Ammon's horn (tissue), 1 donor: ENCODE results near the gene HIVEP3.
A peak's percentile ranks its signal among the peaks of the same experiment; 100 is the strongest.

Source experiments
- DNase-seq: peaks from one replicate; pipeline ENCODE4 v3.0.0-alpha.2; 2016; ENCODE audit warnings: low spot score

HIVEP3 gene

GRCh38 chr1:41515778-41516167, 402.9 kb downstream of the HIVEP3 start:
- DNase-seq: no peak

GRCh38 chr1:41515131-41515678, 403.5 kb downstream of the HIVEP3 start:
- peak; percentile 87 for DNase-seq

DNA sequence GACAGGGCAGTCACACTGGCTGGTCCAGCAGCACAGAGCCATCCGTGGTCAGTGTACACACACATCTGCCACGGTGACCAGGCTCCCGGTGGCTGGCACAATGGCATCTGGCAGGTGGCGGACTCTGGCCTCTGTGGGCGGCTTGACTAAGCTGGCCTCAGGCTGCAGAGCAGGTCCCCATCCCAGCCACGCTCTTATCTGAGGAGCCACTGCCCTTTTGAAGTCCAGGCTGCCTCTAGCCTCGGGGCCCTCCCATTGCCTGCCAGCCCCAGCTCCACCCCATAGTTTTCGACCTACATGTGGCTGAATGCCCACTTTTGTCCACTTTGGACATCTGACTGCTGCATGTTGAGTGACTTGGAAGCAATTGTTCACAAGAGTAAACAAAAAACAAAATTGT, 404.3 kb downstream of the HIVEP3 start:
- DNase-seq: no peak

DNA sequence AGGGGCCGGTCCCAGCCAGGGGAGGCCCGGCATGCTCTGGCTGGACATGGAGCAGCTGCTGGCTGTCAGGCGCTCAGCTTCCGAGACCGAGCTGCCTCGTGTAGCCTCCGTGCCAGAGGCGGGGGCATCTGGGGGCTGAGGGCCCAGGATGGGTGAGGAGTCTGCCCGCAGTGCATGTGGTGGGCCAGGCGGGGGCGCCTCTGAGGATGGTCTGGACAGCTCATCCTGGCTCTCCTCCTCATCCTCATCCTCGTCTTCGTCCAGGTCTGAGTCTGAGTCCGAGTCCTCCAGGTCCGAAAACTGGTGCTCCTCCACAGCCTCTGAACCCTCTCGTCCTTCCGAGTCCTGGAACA, 405.4 kb downstream of the HIVEP3 start:
- no peak for DNase-seq

DNA sequence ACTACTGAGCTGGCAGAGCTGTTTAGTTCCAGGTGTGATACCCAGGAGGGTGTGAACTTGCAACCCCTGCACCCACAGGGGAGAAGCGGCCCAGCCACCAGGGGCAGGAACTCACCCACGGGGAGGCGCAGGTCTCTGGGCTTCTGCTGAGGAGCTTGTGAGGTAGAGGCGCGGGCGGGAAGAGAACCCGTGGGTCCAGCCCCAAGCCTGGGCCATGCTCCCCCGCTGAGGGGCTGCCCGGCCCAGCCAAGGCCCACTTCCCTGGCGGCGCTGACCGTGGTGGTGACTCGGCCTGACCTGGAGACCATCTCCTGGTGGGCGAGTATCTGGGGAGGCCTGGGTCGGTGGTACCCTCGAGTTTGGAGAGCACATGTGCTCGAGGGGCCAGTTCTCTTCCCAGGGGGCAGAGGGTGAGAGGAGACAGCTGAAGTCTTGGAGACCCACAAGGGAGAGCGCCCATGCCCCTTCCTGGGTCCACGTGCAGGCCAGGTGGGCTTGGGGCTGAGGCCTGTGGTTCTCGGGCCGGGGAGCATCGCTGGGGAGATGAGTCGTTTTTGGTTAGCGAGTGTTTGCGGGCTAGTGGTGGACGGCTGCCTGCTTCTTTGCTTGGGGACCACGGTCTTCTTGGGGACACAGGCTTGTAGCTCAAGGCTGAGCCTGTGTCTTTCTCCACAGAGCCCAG, 405.9 kb downstream of the HIVEP3 start:
- DNase-seq: no peak

GRCh38 chr1:41511239-41511540, 407.5 kb downstream of the HIVEP3 start:
- DNase-seq: no peak

GRCh38 chr1:41510531-41511238, 408.0 kb downstream of the HIVEP3 start:
- no peak for DNase-seq

DNA sequence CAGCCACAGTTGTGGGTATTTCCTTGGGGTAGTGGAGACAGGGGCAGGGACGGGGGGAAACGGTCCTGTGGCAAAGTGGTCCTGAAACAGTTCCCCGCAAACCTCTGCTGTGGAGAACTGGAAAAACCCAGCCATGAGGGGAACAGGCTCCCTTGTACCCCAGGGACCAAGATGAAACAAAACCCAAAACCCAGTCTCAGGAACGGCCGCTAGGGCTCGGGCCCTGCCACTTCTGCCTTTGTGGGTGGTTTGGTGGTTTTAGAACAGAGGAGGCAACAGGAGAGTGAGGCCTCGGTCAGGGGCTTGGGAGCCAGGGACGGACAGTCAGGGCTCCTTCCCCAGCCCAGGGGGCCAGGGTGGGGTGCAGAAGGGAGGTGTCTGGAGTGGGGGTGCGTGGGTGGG, 409.5 kb downstream of the HIVEP3 start:
- no peak for DNase-seq

DNA sequence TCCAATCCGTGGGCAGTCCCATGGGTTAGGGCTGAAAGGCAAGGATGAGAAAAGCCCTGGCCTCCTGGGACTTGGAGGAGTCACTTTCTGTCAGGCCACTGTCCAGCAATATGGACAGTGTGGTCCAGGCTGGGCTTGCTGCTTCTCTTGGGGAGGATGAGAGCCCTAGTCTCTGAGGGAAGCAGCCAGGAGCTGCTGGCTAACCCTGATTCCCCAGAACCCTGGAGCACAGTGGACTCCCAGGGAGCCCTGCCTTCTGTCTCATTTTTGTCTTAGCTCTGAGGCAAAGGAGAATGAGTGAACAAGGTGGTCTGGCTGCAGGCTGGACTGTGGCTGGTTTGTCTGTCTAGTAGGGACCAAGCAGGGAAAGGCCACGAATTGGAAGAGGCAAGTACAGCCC, 410.4 kb downstream of the HIVEP3 start:
- no peak for DNase-seq

GRCh38 chr1:41507836-41508235, 410.9 kb downstream of the HIVEP3 start:
- DNase-seq: no peak

GRCh38 chr1:41507110-41507720, 411.5 kb downstream of the HIVEP3 start:
- DNase-seq: no peak

GRCh38 chr1:41504114-41505035, 414.3 kb downstream of the HIVEP3 start:
- no peak for DNase-seq

- no peak for DNase-seq
These were observed 415.1 kb downstream of the HIVEP3 start for GRCh38 chr1:41503538-41504113.

- no peak for DNase-seq
These were observed 415.8 kb downstream of the HIVEP3 start for GRCh38 chr1:41502912-41503311.

- DNase-seq: no peak
These were observed 417.1 kb downstream of the HIVEP3 start for GRCh38 chr1:41501581-41501980.

- DNase-seq: no peak
These were observed 417.8 kb downstream of the HIVEP3 start for GRCh38 chr1:41500781-41501518.

GRCh38 chr1:41500378-41500777, 418.3 kb downstream of the HIVEP3 start:
- DNase-seq: no peak

DNA sequence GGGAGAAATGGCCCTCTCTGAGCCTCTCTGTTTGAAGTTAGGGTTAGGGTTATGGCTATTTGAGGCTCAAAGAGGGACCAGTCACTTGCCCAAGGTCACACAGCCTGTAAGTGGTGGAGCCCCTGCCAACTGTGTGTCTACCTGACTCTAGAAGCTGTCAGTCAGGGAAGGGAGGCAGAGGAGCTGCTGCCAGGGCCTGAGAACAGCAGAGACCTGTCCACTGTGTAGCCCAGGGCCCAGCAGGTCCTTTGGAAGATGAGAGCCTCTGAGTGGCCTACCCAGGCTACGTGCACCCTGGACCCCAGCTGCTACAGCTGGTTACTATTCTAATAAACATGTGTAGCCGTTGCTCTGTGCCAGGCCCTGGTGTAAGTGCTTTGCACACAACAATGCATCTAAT, 419.1 kb downstream of the HIVEP3 start:
- no peak for DNase-seq

DNA sequence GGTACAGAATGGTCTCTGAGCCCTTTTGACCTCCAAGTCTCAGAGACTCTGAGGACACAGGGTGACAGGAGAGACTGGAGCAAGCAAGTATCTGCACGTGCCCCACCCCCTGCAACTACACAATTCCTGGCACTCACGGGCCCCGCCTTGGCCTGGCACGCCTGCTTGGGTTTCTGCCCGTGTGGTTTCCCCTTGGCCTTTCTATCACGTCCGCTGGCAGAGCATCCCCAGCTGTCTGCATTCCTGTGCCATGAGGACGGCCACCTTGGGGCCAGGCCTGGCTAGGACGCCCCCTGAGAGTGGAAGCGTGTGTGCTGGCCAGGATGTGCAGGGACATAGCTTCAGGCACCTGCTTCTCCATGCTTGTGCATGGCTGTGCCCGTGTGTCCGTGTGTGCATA, 419.9 kb downstream of the HIVEP3 start:
- no peak for DNase-seq

DNA sequence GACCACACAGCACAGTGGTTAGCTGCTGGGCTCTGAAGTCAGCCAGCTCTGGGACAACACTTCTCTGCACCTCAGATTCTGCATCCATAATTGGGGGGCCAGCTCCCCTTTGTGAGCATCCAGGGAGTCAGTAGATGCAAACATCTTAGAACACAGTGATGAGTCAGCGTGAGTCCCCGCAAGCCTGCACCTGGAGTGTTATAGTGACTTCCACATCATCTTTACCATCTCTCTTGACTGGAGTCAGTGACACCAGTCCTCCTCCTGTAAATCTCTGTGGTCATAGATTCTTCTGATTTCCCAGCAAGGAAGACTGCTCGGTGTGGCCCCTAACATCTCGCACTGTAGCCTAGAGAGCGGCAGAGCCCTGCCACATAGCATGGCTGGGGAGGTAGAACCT, 420.3 kb downstream of the HIVEP3 start:
- DNase-seq: no peak

DNA sequence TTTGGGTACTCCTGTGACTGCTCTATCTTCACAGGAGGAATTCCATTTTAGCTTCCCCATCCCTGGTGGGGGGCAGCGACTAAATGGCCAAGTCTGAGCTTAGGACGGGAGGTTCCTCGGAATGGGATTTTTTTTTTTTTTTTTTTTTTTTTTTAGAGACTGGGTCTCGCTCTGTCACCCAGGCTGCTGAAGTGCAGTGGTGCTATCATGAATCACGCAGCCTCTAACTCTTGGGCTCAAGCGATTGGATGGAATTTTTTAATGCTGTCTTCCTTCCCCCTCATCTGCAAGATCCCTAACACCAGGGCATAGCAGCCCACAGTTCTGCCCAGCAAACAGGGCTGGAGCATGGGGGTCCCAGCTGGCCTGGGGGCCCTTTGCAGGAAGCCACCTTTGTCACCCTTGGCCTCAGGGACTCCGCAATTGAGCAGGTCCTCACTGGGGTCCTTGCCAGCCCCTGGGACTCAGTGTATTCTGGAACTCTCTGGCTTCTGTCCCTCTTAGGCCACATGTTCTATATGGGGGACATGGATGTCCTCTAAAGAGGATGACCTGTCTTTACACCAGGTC, 421.2 kb downstream of the HIVEP3 start:
- no peak for DNase-seq
